GM12892 (cell line): ENCODE data around the gene NR2E3. TPM values are rescaled to one million over a fixed set of nuclear protein-coding genes. Genes with fewer than 3 reads are reported as not detected.

ENCODE experiments used
- DNase-seq: peaks from one replicate; pipeline ENCODE4 v3.0.0; 2011; ENCODE audit not compliant: insufficient read length
- FAIRE-seq: peaks from 2 replicates; lab custom pipeline; 2011; peaks lifted over from hg19 to GRCh38; lab: Jason Lieb, UNC
- POLR2A ChIP-seq: IDR thresholded peaks from 2 replicates; pipeline ENCODE4 v1.6.1; 2011; ENCODE audit warnings: low read depth, low read length, control low read depth
- POLR2AphosphoS5 ChIP-seq: IDR thresholded peaks from 2 replicates; pipeline ENCODE4 v1.6.1; 2011; ENCODE audit warnings: low read depth, low read length, control low read depth
- TAF1 ChIP-seq: IDR thresholded peaks from 2 replicates; pipeline ENCODE4 v1.6.1; 2011; ENCODE audit warnings: low read depth, mild to moderate bottlenecking, control low read depth, low read length, borderline replicate concordance
- polyA plus RNA-seq: library from polyadenylated mRNA; unstranded; fragments of >200 nt; gene quantifications from one replicate; pipeline ENCODE4 v1.2.1, GENCODE V29; 2012; ENCODE audit warnings: missing spikeins, inconsistent platforms; ENCODE audit not compliant: missing spikeins

NR2E3 gene
- not detected for polyA plus RNA-seq

GRCh38 chr15:71810256-71811035, at the start of gene NR2E3:
Gene NR2E3, plus strand, starts transcription at chr15:71810554. Its CDS starts 190 bp downstream, at chr15:71810744.
- DNase-seq = no peak
- FAIRE-seq = no peak
- TF ChIP-seq TAF1 (no peak), POLR2AphosphoS5 (no peak), POLR2A (no peak)

GRCh38 chr15:71760852-71761251, 49.5 kb upstream of the NR2E3 start:
- FAIRE-seq (no peak), DNase-seq (no peak)
- TF ChIP-seq TAF1 (no peak), POLR2AphosphoS5 (no peak), POLR2A (no peak)

DNA sequence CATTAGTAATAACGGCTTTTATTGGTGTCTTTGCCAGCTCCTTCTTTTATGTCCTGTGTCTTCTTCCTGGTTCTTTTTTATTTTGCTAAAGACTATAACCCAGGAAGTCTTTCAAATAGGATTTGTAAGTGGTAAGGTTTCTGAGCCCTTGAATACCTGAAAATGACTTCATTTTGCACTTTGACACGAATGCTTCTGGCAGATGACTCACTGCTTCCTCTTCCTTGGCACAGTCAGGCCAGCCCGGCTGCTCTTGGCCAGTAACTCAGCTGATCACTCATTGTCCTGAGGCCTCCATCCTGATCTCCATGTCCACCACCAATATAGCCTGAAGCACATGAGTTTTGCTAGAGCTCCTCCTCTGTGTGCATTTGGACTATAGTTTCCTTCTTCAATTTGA, 48.7 kb upstream of the NR2E3 start:
- TF ChIP-seq TAF1 (no peak), POLR2A (no peak), POLR2AphosphoS5 (no peak)
- no peak for DNase-seq
- FAIRE-seq = no peak

DNA sequence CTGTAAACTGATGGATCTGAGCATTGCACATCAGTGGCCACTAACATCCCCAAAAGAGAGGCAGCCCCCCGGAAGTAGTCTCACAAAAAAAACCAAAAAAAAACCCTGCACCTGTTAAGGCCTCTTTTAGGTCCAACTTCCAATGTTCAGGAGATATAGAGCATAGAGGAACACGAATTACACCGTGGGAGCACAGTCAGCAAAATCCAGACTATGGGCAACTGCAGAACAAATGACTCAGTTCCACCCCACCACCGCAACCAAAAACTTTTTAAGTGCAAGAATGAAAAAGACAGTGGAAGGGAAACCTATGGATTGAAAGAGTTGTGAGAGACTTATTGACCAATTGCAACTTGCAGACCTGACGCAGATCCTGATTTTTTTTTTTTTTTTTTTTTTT, 42.2 kb upstream of the NR2E3 start:
- TF ChIP-seq TAF1 (no peak), POLR2AphosphoS5 (no peak), POLR2A (no peak)

GRCh38 chr15:71773206-71773859, 37.0 kb upstream of the NR2E3 start:
- FAIRE-seq (no peak), DNase-seq (no peak)
- no peak for TF ChIP-seq POLR2AphosphoS5
- no peak for TF ChIP-seq TAF1
- no peak for TF ChIP-seq POLR2A

More for the DNA sequence above, 42.2 kb upstream of the NR2E3 start:
- DNase-seq (no peak), FAIRE-seq (no peak)

DNA sequence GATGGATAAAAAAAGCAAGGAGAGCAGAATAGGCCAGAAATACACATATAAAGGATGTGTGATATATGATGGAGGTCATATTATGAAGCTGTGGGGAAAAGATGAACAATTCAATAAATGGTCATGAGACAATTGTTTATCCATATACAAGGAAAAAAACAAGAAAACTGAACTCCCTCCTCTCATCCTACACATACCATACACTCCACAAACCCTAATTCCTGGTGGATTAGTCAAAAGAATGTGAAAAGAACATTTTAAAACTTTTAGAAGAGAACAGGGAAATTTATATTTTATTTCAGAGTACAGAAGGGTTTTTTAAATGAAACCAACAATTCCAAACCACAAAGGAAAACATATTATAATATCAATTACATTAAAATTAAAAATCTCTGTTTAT, 34.5 kb upstream of the NR2E3 start:
- FAIRE-seq (no peak), DNase-seq (no peak)
- TF ChIP-seq POLR2AphosphoS5 (no peak), POLR2A (no peak)

GRCh38 chr15:71776304-71776703, 34.0 kb upstream of the NR2E3 start:
- no peak for TF ChIP-seq TAF1
- TF ChIP-seq POLR2AphosphoS5 = no peak
- TF ChIP-seq POLR2A = no peak
- no peak for FAIRE-seq

GRCh38 chr15:71777216-71777943, 33.0 kb upstream of the NR2E3 start:
- FAIRE-seq (no peak), DNase-seq (no peak)
- TF ChIP-seq POLR2A (no peak), POLR2AphosphoS5 (no peak), TAF1 (no peak)

More at GRCh38 chr15:71776304-71776703, 34.0 kb upstream of the NR2E3 start:
- DNase-seq = no peak

- FAIRE-seq = no peak
- no peak for TF ChIP-seq POLR2A
- no peak for TF ChIP-seq TAF1
- no peak for TF ChIP-seq POLR2AphosphoS5
Observed at GRCh38 chr15:71779073-71779797, 31.1 kb upstream of the NR2E3 start.

DNA sequence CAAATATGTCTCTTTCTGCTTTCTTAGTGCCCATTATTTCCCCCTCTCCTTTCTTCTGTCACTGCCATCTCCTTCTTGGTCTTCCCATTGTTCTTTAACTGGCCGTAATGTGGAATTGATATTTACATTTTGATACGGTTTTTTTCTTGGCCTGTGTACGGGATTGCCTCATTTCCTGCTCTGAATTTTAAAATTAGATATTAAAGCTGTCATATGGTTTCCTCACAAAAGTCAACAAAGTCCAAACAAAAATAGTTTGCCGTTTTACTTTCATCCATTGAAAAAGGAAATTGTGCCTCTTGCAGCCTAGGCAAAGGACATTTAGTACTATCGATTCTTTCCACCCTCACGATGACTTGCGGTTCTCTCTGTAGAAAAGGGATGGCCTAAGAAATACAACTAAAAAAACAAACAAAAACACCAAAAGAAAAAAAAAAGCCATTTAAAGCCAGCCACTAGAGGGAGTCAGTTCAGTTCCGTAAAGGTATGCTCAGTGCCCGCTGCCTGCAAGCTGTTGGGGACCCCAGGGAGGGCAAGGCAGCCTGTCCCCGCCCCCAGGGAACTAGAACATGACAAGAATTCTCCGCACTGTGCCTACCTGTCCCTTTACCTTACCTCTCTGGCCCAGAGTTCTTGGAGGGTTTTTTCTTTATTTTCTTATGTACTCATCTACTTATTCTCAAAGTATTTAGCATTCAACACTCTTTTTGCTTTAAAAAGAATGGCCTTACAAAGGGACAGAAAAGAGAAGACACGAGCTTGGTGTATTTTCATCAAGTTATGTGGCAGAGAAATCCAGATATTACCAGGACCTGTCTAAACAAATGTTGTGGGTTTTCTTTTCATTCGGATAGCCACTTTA, 30.0 kb upstream of the NR2E3 start:
- peak; percentile 46 for DNase-seq
- no peak for TF ChIP-seq TAF1
- no peak for TF ChIP-seq POLR2A
- no peak for TF ChIP-seq POLR2AphosphoS5
- FAIRE-seq = peak; percentile 81

More at GRCh38 chr15:71779073-71779797, 31.1 kb upstream of the NR2E3 start:
- DNase-seq = no peak
